MCF 10A (cell line): ENCODE measurements around the gene CFAP299. TPM values are rescaled to one million over a fixed set of nuclear protein-coding genes. Genes with fewer than 3 reads are reported as not detected.

ENCODE experiments used
- BruUV-seq: library from RNA; stranded (reverse); fragments of 400-500 nt; replicated peaks from 2 replicates; lab custom pipeline; 2021; lab: Mats Ljungman, UMichigan
- CTCF ChIA-PET: fragments of 300-600 bp; sonication (Branson Sonifier 250); formaldehyde crosslinking; extraction: SDS; loops from one replicate; lab custom pipeline; 2021; ENCODE audit warnings: antibody characterized with exemption, inconsistent platforms; lab: Yijun Ruan, JAX
- POLR2A ChIA-PET: fragments of 300-600, 350-650 bp; sonication (Branson Sonifier 250); formaldehyde crosslinking; extraction: SDS; loops from one replicate; lab custom pipeline; 2020; ENCODE audit warnings: antibody characterized with exemption, inconsistent platforms; lab: Yijun Ruan, JAX
- DNase-seq: peaks from one replicate; pipeline ENCODE4 v3.0.0-alpha.2; 2018; ENCODE audit not compliant: unreplicated experiment
- H3K27ac Mint-ChIP-seq: one replicate; pipeline ENCODE4 v1.8.0; 2022; ENCODE audit warnings: mild to moderate bottlenecking, low read depth, mixed read lengths; ENCODE audit not compliant: unreplicated experiment
- H3K27me3 Mint-ChIP-seq: one replicate; pipeline ENCODE4 v1.8.0; 2022; ENCODE audit warnings: mixed read lengths; ENCODE audit not compliant: insufficient read depth, unreplicated experiment
- H3K36me3 Mint-ChIP-seq: one replicate; pipeline ENCODE4 v1.8.0; 2022; ENCODE audit warnings: mild to moderate bottlenecking, moderate library complexity, mixed read lengths; ENCODE audit not compliant: insufficient read depth, unreplicated experiment
- H3K4me1 Mint-ChIP-seq: one replicate; pipeline ENCODE4 v1.8.0; 2022; ENCODE audit warnings: mixed read lengths; ENCODE audit not compliant: insufficient read depth, unreplicated experiment
- H3K4me3 Mint-ChIP-seq: one replicate; pipeline ENCODE4 v1.8.0; 2022; ENCODE audit warnings: mild to moderate bottlenecking, moderate library complexity, mixed read lengths; ENCODE audit not compliant: unreplicated experiment
- H3K9me3 Mint-ChIP-seq: one replicate; pipeline ENCODE4 v1.8.0; 2022; ENCODE audit warnings: mixed read lengths; ENCODE audit not compliant: unreplicated experiment
- intact Hi-C: fragments of 100-400 bp; cut with micrococcal nuclease; formaldehyde crosslinking; loops from 2 replicates; pipeline ENCODE4 v1.14.1; 2022
- total RNA-seq: library from RNA; stranded (reverse); gene quantifications from 2 replicates; pipeline ENCODE4 v1.2.3, GENCODE V29; 2022
- TF ChIP-seq, protein P1 (sequence below): fragments of 200-600 bp; IDR thresholded peaks from one replicate; pipeline ENCODE4 v1.8.0; 2022; ENCODE audit warnings: antibody characterized with exemption, mild to moderate bottlenecking; ENCODE audit not compliant: unreplicated experiment

CFAP299 gene
- total RNA-seq, 1 experiment from 2014 or later, result 0.33 TPM

DNA sequence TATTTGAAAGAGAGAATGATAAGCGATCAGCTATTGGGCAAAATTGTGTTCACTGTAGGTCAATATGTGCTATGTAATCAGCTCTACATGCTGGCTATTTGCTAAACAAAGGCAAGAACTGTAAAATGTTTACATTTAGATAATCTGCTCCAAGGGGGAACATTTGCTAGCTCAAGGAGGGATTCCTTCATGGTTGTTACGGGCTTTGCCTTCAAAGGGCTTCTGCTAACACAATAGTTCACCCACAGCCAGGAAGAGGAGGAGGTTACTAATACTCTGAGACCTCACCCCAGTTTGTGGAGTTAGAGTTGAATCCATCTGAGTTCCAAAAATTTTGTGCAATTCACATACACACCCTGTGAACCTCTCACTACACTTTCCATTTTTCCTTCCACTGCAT, 587.4 kb downstream of the CFAP299 start:
- no peak for DNase-seq
- Mint-ChIP-seq H3K36me3 (no peaks in the 10 kb centered on the region), H3K4me1 (peaks cover 10% of the 10 kb centered on the region), H3K4me3 (no peak overlapping the region), H3K9me3 (no peaks in the 10 kb centered on the region), H3K27ac (no peak overlapping the region), H3K27me3 (no peaks in the 10 kb centered on the region)
- POLR2A ChIA-PET, result no interaction called here
- TF ChIP-seq, protein P1, sequence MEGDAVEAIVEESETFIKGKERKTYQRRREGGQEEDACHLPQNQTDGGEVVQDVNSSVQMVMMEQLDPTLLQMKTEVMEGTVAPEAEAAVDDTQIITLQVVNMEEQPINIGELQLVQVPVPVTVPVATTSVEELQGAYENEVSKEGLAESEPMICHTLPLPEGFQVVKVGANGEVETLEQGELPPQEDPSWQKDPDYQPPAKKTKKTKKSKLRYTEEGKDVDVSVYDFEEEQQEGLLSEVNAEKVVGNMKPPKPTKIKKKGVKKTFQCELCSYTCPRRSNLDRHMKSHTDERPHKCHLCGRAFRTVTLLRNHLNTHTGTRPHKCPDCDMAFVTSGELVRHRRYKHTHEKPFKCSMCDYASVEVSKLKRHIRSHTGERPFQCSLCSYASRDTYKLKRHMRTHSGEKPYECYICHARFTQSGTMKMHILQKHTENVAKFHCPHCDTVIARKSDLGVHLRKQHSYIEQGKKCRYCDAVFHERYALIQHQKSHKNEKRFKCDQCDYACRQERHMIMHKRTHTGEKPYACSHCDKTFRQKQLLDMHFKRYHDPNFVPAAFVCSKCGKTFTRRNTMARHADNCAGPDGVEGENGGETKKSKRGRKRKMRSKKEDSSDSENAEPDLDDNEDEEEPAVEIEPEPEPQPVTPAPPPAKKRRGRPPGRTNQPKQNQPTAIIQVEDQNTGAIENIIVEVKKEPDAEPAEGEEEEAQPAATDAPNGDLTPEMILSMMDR, result no peak
- intact Hi-C loops, result no loop called here
- CTCF ChIA-PET, result no interaction called here
- no TSS peak for BruUV-seq

DNA sequence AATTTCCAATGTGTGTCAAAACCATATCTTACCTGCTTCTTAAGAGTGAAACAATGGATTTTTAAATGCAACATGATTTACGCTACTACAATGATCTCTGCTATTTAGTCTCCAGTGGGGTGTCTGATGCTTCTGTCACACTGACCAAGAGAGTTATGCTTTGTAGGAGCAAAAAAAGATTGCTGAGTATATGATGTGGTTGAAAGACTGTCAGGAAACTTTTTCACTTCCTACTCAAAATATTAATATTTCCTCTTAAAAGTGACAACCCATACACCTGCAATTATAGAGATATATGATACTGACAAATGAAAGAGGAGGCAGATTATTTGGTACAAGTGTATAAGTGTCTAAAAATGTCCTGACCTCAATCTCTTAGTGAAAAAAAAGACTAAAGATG, 589.8 kb downstream of the CFAP299 start:
- no peak overlapping the region for H3K4me3 Mint-ChIP-seq
- H3K36me3 Mint-ChIP-seq, result no peaks in the 10 kb centered on the region
- intact Hi-C loops, result loop anchor here (5.0 kb wide), 1 partner anchor 117 kb away; no protein-coding TSS in a partner anchor
- POLR2A ChIA-PET, result interaction anchor here (0.7 to 1.0 kb wide), 2 partner anchors 10 to 161 kb away, joined by 3 read pairs; no protein-coding TSS in a partner anchor
- H3K9me3 Mint-ChIP-seq, result no peaks in the 10 kb centered on the region
- no peak for DNase-seq
- no peaks in the 10 kb centered on the region for H3K27me3 Mint-ChIP-seq
- CTCF ChIA-PET, result no interaction called here
- no peak overlapping the region for H3K27ac Mint-ChIP-seq
- no TSS peak for BruUV-seq
- H3K4me1 Mint-ChIP-seq, result no peaks in the 10 kb centered on the region
- TF ChIP-seq, protein P1, result no peak

DNA sequence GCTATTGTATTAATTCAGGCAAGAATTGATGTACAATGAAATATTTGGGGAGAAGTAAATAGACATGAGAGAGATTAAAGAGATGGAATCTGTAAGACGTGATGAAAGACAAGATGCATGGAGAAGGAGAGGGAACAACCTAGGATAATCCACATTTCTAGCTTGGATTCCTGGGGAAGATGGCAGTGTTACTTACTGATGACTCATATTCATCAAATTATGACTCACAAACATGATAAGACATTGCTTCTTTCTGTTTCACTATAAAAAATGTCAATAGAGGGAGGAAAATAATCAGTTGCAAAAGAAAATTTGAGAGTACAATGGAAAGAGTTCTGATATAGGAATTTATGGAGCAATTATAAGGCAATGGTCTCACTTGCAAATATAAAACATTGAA, 590.9 kb downstream of the CFAP299 start:
- H3K4me1 Mint-ChIP-seq, result no peaks in the 10 kb centered on the region
- ChIA-PET CTCF (interaction anchor here (0.6 kb wide), 2 partner anchors 9 to 112 kb away, joined by 3 read pairs; no protein-coding TSS in a partner anchor), POLR2A (interaction anchor here (0.6 to 0.9 kb wide), 2 partner anchors 29 to 154 kb away, joined by 3 to 5 read pairs; no protein-coding TSS in a partner anchor)
- intact Hi-C loops, result loop anchor here (5.0 kb wide), 1 partner anchor 116 kb away; no protein-coding TSS in a partner anchor
- H3K4me3 Mint-ChIP-seq, result no peak overlapping the region
- no peaks in the 10 kb centered on the region for H3K27me3 Mint-ChIP-seq
- no TSS peak for BruUV-seq
- H3K36me3 Mint-ChIP-seq, result no peaks in the 10 kb centered on the region
- DNase-seq, result peak; percentile 23
- no peak overlapping the region for H3K27ac Mint-ChIP-seq
- no peaks in the 10 kb centered on the region for H3K9me3 Mint-ChIP-seq
- TF ChIP-seq, protein P1, result no peak

DNA sequence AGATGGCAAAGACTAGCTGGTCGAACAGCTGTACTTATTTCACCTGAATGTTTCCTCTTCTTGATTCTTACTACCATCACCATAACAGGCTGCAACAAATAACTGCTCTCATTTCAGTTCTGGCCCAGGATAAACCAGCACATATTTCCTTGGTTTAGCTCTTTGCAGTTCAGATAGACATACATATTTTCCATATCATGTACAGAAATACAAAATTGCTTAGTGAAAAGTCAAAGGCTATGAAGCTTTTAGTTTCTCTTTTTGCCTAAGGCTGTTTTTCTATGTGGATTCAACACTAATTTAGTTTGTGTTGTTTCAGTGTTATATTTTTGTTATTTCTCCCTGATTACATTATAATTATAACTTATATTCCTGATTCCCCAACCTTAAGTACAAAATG, 591.4 kb downstream of the CFAP299 start:
- intact Hi-C loops, result loop anchor here (5.0 kb wide), 1 partner anchor 115 kb away; no protein-coding TSS in a partner anchor
- TF ChIP-seq, protein P1, result no peak
- Mint-ChIP-seq H3K4me3 (no peak overlapping the region), H3K27ac (no peak overlapping the region), H3K9me3 (no peaks in the 10 kb centered on the region), H3K4me1 (no peaks in the 10 kb centered on the region), H3K27me3 (no peaks in the 10 kb centered on the region), H3K36me3 (no peaks in the 10 kb centered on the region)
- no peak for DNase-seq
- POLR2A ChIA-PET, result interaction anchor here (0.9 kb wide), 1 partner anchor 29 kb away, joined by 5 read pairs; no protein-coding TSS in a partner anchor
- CTCF ChIA-PET, result no interaction called here
- no TSS peak for BruUV-seq
